ENCODE measurements around the gene BCAP29. TPM values are rescaled to one million over a fixed set of nuclear protein-coding genes. Genes with fewer than 3 reads are reported as not detected.

Gene BCAP29
- total and polyA plus RNA-seq, 9 of the 15 experiments (the other 6 are each of a cell fraction or from before 2014, with no cell fraction given): 63.4 to 137 (median 79.7) TPM

DNA sequence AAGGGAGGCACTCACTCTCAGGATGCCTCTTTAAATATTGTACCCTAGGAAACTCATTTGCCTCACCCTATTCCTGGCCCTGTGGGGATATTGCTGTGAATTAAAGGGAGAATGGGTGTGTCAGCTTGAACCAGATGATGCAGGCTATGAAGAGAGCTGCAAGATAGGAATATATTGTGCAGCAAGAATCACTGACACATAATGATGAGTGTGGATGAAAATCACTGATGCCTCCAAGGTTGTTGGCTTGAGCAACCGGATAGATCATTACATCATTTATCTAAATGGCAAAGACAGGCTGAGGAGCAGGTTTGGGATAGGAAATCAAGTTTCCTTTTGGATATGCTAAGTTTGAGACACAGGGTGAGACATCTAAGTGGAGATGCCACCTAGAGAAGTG, 86.7 kb downstream of the BCAP29 start:
- Histone ChIP-seq H3K9me1 (ENCODE audit: control insufficient read depth, insufficient read depth, low read length) (no peaks in the 10 kb centered on the region), H3K9me3 (replicated peaks; ENCODE audit: control insufficient read depth, insufficient read depth, low read depth, low read length) (no peaks in the 10 kb centered on the region), H3K4me1 (replicated peaks in 1 of 2; ENCODE audit: control insufficient read depth in 2 of 2, insufficient read depth in 2 of 2, low read length in 2 of 2) (peaks cover 0 to under 1% of the 10 kb centered on the region in 2 experiments; a peak in 2 of 5 replicates), H3K4me2 (ENCODE audit: insufficient read depth, low read length) (no peak overlapping the region), H3K36me3 (ENCODE audit: control insufficient read depth, insufficient read depth, low read length) (no peaks in the 10 kb centered on the region), H3K9ac (ENCODE audit: insufficient read depth in 1 of 2, low read depth in 2 of 2, low read length in 2 of 2) (no peak overlapping the region), H4K20me1 (replicated peaks; ENCODE audit: control insufficient read depth, insufficient read depth, low read length) (no peaks in the 10 kb centered on the region), H3K27me3 (ENCODE audit: control insufficient read depth in 2 of 2, insufficient read depth in 2 of 2, low read length in 2 of 2) (peaks cover 3 to 7% of the 10 kb centered on the region in 2 experiments; a peak in 3 of 5 replicates), H3K4me3 (no peak overlapping the region), H3K79me2 (ENCODE audit: control insufficient read depth, insufficient read depth, low read length) (no peaks in the 10 kb centered on the region), H3K27ac (ENCODE audit: extremely low read depth, low read depth, low read length) (no peak overlapping the region), H2AFZ (ENCODE audit: low read depth, low read length) (no peak overlapping the region)
- ATAC-seq: no peak
- peak; percentile 37 for FAIRE-seq
- no peak for TF ChIP-seq CEBPG (CRISPR knock-in tag; IDR thresholded peaks at IDR 0.05)
- peak in 1 of 2 experiments; percentile 62; a peak in 2 of 4 replicates for TF ChIP-seq CEBPG (tag; conservative IDR thresholded peaks at IDR 0.05 in 1 of 2, IDR thresholded peaks at IDR 0.05 in 1 of 2)
- TF ChIP-seq SMAD2 (IDR thresholded peaks at IDR 0.05; ENCODE audit: low read depth, low read length): no peak
- no peak for TF ChIP-seq NR2C2 (CRISPR knock-in tag; IDR thresholded peaks at IDR 0.05)
- TF ChIP-seq NR2C2 (tag; IDR thresholded peaks at IDR 0.05): 0 out of 2 replicates have a peak, but pooled peaks have one; percentile 26
- ChIA-PET CTCF (ENCODE audit: low intra/inter-chr PET ratio) (no interaction called here), POLR2A (no interaction called here)
- intact Hi-C loops (cut with micrococcal nuclease): no loop called here
- no peak for DNase-seq (ENCODE audit: extremely low read depth in 1 of 4, low spot score in 3 of 4)
- 15% methylated on average over 1 of the region's 1 CpG for WGBS (ENCODE audit: insufficient coverage, low coverage, missing lambda C conversion rate)
- in situ Hi-C loops (cut with MboI): no loop called here
- BruUV-seq (replicated peaks): no TSS peak

DNA sequence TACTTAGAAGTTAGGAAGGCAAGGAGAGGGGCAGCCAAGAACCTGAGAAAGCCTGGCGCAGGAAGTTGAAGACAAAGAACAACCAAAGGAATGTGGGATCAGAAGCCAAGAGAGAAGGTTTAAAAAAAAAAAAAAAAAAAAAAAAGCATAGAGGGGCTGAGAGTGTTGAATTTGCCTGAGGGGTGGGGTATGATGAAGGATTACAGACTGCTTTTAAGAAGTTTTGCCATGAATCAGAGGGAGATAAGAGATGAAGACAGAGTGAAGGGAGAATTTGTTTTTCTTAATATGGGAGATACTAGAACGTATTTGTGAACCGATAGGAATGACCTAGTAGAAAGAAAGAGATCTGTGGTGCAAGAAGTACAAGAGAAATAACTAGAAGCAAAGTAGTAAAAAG, 87.3 kb downstream of the BCAP29 start:
- ATAC-seq (no peak), FAIRE-seq (no peak), DNase-seq (ENCODE audit: extremely low read depth in 1 of 4, low spot score in 3 of 4) (no peak)
- intact Hi-C loops (cut with micrococcal nuclease): no loop called here
- TF ChIP-seq ZNF347 (CRISPR knock-in tag; IDR thresholded peaks at IDR 0.05; ENCODE audit: low read depth) (no peak), MAZ (CRISPR knock-in tag; conservative IDR thresholded peaks at IDR 0.05 in 1 of 2, IDR thresholded peaks at IDR 0.05 in 1 of 2) (0 out of 4 replicates have a peak, but pooled peaks of 1 of the 2 experiments have one; percentile 15), DACH1 (IDR thresholded peaks at IDR 0.05; ENCODE audit: partially characterized antibody) (no peak), LCOR (CRISPR knock-in tag; IDR thresholded peaks at IDR 0.05) (no peak), ELF2 (CRISPR knock-in tag; IDR thresholded peaks at IDR 0.05) (no peak)
- TF ChIP-seq, protein P1, sequence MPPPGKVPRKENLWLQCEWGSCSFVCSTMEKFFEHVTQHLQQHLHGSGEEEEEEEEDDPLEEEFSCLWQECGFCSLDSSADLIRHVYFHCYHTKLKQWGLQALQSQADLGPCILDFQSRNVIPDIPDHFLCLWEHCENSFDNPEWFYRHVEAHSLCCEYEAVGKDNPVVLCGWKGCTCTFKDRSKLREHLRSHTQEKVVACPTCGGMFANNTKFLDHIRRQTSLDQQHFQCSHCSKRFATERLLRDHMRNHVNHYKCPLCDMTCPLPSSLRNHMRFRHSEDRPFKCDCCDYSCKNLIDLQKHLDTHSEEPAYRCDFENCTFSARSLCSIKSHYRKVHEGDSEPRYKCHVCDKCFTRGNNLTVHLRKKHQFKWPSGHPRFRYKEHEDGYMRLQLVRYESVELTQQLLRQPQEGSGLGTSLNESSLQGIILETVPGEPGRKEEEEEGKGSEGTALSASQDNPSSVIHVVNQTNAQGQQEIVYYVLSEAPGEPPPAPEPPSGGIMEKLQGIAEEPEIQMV (tag; conservative IDR thresholded peaks at IDR 0.05; ENCODE audit: low read depth): no peak
- TF ChIP-seq, protein P2, sequence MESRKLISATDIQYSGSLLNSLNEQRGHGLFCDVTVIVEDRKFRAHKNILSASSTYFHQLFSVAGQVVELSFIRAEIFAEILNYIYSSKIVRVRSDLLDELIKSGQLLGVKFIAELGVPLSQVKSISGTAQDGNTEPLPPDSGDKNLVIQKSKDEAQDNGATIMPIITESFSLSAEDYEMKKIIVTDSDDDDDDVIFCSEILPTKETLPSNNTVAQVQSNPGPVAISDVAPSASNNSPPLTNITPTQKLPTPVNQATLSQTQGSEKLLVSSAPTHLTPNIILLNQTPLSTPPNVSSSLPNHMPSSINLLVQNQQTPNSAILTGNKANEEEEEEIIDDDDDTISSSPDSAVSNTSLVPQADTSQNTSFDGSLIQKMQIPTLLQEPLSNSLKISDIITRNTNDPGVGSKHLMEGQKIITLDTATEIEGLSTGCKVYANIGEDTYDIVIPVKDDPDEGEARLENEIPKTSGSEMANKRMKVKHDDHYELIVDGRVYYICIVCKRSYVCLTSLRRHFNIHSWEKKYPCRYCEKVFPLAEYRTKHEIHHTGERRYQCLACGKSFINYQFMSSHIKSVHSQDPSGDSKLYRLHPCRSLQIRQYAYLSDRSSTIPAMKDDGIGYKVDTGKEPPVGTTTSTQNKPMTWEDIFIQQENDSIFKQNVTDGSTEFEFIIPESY (CRISPR knock-in tag; IDR thresholded peaks at IDR 0.05): no peak
- no peak overlapping the region for H2AFZ ChIP-seq (ENCODE audit: low read depth, low read length)
- no peaks in the 10 kb centered on the region for H3K36me3 ChIP-seq (ENCODE audit: control insufficient read depth, insufficient read depth, low read length)
- no peaks in the 10 kb centered on the region; a peak in 1 of 5 replicates for H3K4me1 ChIP-seq (replicated peaks in 1 of 2; ENCODE audit: control insufficient read depth in 2 of 2, insufficient read depth in 2 of 2, low read length in 2 of 2)
- no peak overlapping the region for H3K27ac ChIP-seq (ENCODE audit: extremely low read depth, low read depth, low read length)
- H3K4me3 ChIP-seq: no peak overlapping the region
- no peaks in the 10 kb centered on the region for H3K9me1 ChIP-seq (ENCODE audit: control insufficient read depth, insufficient read depth, low read length)
- ChIA-PET CTCF (ENCODE audit: low intra/inter-chr PET ratio) (no interaction called here), POLR2A (interaction anchor here (1.3 kb wide), 1 partner anchor 29 kb away, joined by 3 read pairs; no protein-coding TSS in a partner anchor)
- no TSS peak for BruUV-seq (replicated peaks)
- no peak overlapping the region for H3K4me2 ChIP-seq (ENCODE audit: insufficient read depth, low read length)
- no peaks in the 10 kb centered on the region for H3K9me3 ChIP-seq (replicated peaks; ENCODE audit: control insufficient read depth, insufficient read depth, low read depth, low read length)
- H4K20me1 ChIP-seq (replicated peaks; ENCODE audit: control insufficient read depth, insufficient read depth, low read length): no peaks in the 10 kb centered on the region
- no peak overlapping the region for H3K9ac ChIP-seq (ENCODE audit: insufficient read depth in 1 of 2, low read depth in 2 of 2, low read length in 2 of 2)
- in situ Hi-C loops (cut with MboI): no loop called here
- no peaks in the 10 kb centered on the region for H3K79me2 ChIP-seq (ENCODE audit: control insufficient read depth, insufficient read depth, low read length)
- peaks cover 3 to 7% of the 10 kb centered on the region in 2 experiments; a peak in 3 of 5 replicates for H3K27me3 ChIP-seq (ENCODE audit: control insufficient read depth in 2 of 2, insufficient read depth in 2 of 2, low read length in 2 of 2)
- WGBS (ENCODE audit: insufficient coverage, low coverage, missing lambda C conversion rate): 14% methylated on average over 3 of the region's 3 CpGs
